T-helper 2 cell treated with Interferon-gamma antibody and Interleukin-4, amounts not matched to agents 100 ng/mL and 5 ng/mL, for 36 hours (primary cell): Measurements from ENCODE around the gene FOSL1. TPM values are rescaled to one million over a fixed set of nuclear protein-coding genes. Genes with fewer than 3 reads are reported as not detected.
"Not testable (repeated sequence)": the region's sequence is repeated elsewhere in the genome, so short reads cannot be mapped to it uniquely, and the experiment has no call there.

Source experiments
- intact Hi-C: fragments of 100-400 bp; cut with micrococcal nuclease; formaldehyde crosslinking; loops from one replicate; pipeline ENCODE4 v1.15.1; 2023
- total RNA-seq: library from RNA; stranded (reverse); gene quantifications from 2 replicates; pipeline ENCODE4 v1.2.3, GENCODE V29; 2022

The FOSL1 gene
- total RNA-seq, 1 donor from 2014 or later: 4.5 TPM

DNA sequence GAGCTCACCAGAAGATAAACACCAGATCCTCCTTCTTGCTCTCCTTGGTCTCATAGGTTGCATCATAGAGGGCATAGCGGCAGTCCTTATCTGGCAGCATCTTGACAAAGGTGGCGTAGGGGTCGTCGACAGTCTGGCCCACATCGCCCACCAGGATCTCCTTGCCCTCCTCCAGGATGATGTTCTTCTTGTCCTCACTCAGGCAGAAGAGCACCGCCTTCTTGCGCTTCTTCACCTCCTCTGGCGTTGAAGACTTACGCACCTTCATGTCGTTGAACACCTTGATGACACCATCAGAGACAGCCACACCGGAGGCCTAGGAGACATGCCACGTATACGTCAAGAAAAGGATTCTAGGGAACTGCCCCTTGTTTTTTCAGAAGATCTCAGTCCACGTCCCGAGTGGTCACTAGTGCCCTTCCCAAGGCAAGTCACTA lies 44.2 kb downstream of the FOSL1 start:
- intact Hi-C loops: no loop called here

DNA sequence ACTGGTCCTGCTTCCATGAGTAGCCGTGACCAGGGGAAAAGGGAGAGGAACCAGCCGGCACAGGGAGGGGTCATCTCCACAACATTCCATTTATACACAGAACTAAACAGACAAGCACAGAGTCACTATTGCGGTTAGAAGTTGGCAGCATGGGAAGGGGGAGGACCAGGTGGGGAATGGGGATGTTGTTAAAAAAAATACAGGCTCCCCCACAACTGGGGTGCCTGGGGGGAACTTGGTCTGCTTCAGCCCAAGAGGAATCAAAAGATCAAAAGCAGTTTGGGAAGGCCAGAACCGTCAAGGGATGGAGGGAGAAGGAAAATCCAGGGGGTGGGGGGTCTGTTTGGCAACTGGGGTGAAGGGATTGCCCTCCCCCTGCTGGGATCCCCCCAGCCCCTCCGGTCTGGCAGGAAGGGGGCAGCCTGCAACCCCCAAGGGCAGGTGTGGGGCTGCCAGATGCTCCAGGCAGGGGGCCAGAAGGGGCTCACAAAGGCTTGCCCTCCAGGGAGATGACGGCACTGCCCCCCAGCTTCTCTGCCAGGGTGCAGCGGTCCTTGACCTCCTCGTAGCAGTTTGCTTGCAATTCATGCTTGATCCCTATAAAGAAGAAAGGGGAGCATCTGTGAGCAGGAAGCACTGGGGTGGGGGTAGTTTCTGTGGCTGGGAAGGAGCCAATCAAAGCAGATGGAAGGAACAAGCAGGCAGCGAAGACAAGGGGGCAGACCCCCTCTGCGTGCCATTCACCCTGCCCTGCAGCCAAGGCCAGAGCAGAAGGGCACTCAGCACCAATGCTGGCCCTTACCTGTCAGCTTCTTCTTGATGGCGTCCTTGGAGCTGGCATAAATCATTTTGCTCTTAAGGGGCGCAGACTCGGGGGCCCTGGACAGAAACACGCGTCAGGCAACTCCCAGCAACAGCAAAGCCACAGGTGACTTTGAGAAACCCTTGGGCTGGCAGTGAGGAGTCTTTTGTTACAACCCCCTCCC lies 45.0 kb downstream of the FOSL1 start:
- intact Hi-C loops: no loop called here

DNA sequence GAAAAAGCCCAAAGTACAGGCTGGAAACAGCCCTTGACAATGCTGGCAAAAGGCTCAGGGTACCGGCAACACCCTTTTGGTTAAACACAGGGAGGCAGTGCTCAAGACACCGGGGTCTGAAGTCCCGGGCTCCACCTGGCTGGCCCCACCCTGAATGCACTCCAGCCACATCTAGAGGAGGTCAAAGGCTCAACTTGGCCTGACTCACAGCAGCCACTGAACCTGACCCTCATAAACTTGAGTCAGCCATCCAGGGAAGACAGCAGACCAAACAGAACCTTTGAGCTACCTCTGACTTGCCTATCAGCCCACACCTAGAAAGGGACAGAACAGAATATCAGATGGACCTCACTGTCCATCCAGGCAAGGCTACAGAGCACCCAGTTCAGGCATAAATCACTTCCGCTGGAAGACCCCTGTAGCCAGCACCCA lies 46.0 kb downstream of the FOSL1 start:
- intact Hi-C loops: no loop called here

DNA sequence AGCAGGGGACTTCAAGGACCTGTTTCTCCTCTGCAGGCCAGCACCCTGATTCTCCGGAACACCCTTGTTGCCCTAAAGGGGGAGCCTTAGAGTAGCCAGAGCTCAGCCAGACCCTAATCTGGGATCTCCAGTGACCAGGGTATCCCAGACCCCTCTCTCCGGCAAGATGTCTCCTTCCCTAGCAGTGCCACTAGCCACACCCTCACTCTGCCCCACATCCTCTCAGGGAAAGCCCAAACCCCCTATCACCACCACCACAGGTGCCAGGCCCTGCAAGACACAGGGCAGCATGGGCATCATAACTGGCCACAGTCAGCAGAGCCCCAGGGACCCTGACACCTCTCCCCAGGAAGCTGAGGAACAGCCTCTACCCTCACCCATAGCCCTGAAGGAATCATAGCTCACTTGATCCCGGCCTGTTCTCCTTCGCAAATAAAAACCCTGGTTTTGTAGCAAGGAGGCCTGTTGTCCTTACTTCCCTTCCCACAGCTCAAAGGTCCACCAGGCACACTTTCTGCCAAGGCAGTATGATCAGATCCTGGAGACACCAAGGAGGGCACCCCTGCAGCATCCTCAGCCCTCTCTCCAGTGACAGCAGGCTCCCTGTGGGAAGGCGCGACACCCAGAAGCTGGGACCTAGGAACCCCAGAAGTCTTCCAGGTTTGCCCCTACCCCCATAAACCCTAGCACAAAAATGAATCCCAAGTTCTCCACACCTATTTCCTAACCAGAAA lies 46.8 kb downstream of the FOSL1 start:
- intact Hi-C loops: no loop called here

DNA sequence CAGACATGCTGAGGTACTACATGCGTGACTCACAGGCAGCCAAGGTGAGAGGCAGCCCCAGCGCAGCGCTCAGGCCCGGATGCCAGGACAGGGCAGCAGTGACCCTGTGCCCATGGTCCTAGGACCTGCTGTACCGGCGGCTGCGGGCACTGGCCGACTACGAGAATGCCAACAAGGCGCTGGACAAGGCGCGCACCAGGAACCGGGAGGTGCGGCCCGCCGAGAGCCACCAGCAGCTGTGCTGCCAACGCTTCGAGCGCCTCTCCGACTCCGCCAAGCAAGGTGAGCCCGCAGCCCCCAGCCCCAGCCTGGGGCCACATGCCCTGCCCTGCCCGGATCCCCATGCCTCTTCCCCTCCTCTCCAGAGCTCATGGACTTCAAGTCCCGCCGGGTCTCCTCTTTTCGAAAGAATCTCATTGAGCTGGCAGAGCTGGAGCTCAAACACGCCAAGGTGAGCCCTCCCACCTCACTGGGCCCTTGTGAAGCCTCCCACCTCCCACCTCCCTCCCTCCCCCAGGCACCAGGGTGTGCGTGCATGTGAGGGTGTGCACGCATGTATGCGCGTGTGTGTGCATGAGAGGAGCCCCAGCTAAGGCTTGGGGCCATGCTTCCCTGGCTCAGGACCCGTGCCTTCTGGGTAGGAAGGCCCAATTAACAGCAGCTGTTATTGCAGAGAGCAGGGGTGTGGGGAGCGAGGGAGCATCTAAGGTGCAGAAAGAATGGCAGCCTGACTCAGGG lies 47.5 kb downstream of the FOSL1 start:
- intact Hi-C loops: no loop called here

DNA sequence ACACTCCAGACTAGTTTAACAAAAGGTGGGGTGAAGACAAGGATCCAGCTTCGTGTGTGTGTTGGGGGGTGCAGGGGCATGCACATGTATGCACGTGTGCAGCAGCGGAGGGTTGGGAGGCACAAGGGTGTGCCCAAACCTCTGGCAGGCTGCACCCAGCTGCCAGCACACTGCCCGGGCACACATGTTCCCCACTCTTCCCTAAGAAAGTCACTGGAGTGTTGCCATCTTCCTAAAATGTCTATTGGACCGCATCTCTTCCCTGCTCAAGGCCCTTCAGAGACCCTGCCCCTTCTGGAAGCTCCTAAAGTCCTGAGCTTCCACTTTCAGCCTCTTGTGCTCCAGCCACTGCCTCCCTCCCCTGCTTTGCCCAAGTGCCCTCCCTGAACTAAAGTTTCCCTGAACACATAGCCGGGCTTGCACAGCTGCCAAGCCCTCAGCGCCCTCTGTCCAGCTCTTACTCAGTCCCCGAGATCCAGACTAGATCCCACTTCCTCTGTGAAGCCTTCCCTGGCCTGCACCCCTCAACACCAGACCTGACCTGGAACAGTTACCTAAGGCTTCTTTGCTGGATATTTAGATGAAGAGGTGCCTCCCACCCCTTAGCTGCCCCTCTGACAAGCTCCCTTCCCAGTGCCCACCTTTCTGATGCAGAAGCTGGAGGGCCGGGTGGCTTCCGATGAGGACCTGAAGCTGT lies 48.2 kb downstream of the FOSL1 start:
- intact Hi-C loops: no loop called here

DNA sequence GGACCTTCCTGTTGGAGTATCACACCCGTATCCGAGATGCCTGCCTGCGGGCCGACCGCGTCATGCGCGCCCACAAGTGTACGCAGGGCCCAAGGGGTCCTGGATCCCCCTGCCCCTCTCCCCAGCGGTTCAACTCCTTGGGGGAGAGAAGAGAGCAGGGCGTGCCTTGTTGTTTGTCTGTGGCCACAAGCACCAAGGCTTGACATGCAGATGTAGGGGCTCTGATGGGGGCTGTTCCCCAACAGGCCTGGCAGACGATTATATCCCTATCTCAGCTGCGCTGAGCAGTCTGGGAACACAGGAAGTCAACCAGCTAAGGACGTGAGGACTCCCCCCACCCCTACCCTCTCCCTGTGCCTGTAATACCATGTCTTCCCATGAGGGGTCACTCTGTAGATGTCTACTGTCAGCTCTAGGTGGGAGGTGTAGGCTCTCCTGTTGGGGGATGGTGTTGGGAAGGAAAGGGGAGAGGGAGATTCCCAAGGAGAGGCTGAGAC lies 49.1 kb downstream of the FOSL1 start:
- intact Hi-C loops: no loop called here

DNA sequence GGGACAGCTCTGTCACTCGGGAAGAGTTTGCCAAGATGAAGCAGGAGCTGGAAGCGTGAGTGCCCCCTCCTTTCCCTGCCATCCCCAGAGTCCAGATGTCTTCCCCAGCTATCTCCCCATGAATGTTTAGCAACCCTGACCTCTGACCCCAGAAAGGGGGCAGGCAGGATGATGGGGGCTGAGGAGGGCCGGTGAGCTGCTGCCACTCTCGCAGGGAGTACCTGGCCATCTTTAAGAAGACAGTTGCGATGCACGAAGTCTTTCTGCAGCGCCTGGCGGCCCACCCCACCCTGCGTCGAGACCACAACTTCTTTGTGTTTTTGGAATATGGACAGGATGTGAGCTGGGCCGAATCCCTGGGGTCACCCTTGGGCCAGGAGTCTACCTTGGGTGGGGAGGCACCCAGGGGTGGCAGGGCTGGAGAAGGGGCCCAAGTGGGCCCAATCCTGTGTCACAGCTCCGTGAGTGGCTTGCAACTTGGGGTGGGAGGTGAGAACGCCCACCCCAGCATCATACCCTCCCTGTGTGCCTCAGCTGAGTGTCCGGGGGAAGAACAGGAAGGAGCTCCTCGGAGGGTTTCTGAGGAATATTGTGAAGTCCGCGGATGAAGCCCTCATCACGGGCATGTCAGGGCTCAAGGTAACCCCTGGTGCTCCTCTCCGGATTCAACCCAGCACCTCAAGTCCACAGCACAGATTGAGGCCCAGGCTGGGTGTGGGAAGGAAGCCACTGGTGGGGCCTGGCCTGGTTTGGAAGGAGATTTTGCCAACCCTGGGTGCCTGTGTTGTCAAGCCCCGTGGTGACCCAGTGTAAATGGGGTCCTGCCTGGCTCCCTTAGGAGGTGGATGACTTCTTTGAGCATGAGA lies 49.7 kb downstream of the FOSL1 start:
- intact Hi-C loops: no loop called here

DNA sequence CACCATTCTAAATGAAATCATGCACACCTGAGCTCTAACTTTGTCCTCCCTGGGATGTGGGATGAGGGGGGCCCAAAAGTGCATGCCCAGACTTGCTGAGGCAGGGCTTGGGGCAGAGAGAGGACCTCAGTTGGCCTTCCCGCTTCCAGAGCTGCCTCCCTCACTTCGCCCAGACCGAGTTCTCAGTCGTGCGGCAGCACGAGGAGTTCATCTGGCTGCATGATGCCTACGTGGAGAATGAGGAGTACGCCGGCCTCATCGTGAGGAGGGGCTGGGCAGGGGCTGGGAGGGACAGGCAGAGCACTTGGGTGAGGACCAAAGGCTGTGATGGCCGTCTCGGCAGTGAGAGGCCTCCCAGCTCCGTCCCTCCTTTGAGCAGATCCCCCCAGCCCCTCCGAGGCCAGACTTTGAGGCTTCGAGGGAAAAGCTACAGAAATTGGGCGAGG lies 50.4 kb downstream of the FOSL1 start:
- intact Hi-C loops: no loop called here

DNA sequence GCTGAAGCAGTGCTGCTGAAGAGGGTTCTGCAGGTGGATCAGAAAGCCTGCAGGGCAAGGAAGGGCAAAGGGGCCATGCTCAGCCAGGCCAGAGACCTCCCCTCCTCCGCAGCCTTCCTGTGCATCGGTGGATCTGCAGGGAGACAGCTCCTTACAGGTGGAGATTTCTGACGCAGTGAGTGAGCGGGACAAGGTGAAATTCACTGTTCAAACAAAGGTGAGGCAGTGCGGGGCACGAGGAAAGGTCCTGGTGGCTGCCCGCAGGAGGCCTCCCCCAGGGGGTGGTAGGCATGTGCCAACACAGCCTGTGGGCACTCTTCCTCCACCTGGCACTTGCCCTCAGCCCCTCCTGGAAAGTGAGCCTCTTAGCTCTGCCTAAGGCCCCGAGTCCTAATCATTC lies 50.8 kb downstream of the FOSL1 start:
- intact Hi-C loops: no loop called here

DNA sequence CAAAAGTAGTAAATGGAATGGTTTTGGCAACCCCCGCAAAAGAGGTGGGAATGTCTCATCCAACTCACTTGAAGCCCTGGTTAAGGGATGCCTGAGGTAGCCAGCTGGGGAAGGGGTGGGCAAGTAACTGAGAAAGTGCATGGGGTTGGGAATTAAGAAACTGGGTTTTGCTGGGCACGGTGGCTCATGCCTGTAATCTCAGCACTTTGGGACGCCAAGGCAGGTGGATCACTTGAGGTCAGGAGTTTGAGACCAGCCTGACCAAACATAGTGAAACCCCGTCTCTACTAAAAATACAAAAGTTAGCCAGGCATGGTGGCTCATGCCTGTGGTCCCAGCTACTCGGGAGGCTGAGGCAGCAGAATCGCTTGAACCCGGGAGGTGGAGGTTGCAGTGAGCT lies 51.5 kb downstream of the FOSL1 start:
- intact Hi-C loops: not testable (repeated sequence)

DNA sequence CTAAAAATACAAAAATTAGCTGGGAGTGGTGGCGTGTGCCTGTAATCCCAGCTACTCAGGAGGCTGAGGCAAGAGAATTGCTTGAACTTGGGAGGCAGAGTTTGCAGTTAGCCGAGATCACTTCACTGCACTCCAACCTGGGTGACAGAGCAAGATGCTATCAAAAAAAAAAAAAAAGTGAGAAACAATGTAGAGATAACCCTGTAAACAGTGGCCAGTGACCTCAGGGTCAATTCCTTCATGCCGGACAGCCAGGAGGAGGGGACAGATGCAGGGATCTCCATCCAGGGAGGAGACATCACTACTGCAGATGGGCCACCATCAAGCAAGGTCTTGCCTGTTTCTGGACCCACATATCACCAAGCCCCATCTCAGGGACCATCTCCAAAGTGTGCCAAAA lies 52.4 kb downstream of the FOSL1 start:
- intact Hi-C loops: no loop called here

DNA sequence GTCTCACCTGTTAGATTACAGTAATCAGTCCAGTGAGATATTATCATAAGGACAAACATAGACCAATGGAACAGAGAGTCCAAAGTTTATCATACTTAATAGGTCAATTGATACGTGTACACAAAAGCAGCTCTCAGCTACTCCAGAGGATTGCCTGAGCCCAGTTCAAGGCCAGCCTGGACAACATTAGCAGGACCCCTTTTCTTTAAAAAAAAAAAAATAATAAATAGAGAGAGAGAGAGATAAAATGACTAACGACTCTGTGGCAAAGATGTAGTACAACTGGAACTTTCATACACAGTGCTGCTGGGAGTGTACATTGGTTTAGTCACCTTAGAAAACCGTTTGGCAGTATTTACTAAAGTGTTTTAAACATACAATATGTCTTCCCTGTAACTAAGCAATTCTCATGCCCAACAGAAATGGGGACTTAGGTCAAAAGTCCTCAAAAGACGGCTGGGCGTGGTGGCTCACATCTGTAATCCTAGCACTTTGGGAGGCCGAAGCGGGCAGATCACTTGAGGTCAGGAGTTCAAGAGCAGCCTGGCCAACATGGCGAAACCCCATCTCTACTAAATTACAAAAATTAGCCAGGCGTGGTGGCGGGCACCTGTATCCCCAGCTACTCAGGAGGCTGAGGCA lies 55.8 kb downstream of the FOSL1 start:
- intact Hi-C loops: no loop called here

DNA sequence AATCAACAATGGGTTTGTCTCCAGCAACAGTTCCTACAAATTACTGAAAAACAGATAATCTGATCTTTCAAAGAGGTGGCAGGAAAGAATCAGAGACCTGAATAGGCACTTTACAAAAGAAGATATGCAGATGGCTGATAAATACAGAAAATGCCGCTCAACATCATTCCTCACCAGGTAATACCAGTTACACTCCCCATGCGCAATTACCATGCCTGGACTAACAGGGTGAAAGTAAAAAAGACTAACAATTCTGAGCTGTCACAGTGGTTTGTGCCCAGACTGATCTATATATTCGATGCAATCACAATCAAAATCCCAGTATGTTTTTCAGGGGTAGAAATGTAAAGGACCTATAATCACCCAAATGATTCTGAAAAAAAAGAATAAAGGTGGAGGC lies 56.4 kb downstream of the FOSL1 start:
- intact Hi-C loops: no loop called here

DNA sequence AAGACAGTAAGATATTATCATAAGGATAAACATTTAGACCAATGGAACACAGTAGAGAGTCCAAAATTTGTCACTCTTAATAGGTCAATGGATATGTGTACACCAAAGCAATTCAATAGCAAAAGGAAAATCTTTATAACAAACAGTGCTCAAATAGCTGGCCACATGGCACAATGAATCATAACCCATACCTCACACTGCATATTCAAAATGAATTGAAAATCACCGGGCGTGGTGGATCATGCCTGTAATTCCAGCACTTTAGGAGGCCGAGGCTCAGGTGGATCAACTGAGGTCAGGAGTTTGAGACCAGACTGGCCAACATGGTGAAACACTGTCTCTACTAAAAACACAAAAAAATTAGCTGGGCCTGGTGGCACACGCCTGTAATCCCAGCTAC lies 58.0 kb downstream of the FOSL1 start:
- intact Hi-C loops: no loop called here
